Stimulated activated CD4-positive, alpha-beta T cell treated with anti-CD3 and anti-CD28 coated beads, Interleukin-1b, Interleukin-23, amount 100 ng/mL, for 48 hours (primary cell): ENCODE measurements around the gene PLK1.

ENCODE experiments used
- DNase-seq: peaks from one replicate; pipeline ENCODE4 v3.0.0-alpha.2; 2020

PLK1 gene

GRCh38 chr16:23682181-23682580 lies 3.5 kb downstream of the PLK1 start:
- DNase-seq: no peak

- DNase-seq: no peak
Measured at GRCh38 chr16:23683487-23683886, 4.8 kb downstream of the PLK1 start.

GRCh38 chr16:23687034-23687808 lies 8.5 kb downstream of the PLK1 start:
- DNase-seq: no peak

- DNase-seq: no peak
Measured at GRCh38 chr16:23689442-23690187, 10.9 kb downstream of the PLK1 start.

- no peak for DNase-seq
Measured at GRCh38 chr16:23690771-23691482, 12.2 kb downstream of the PLK1 start.

GRCh38 chr16:23691483-23692189 lies 12.9 kb downstream of the PLK1 start:
- DNase-seq: no peak

- DNase-seq: no peak
Measured at GRCh38 chr16:23692190-23692837, 13.6 kb downstream of the PLK1 start.

- DNase-seq: no peak
Measured at GRCh38 chr16:23694265-23694643, 15.6 kb downstream of the PLK1 start.

- DNase-seq: no peak
Measured at GRCh38 chr16:23694644-23695373, 16.1 kb downstream of the PLK1 start.

GRCh38 chr16:23695756-23696155 lies 17.1 kb downstream of the PLK1 start:
- no peak for DNase-seq

GRCh38 chr16:23699100-23699499 lies 20.4 kb downstream of the PLK1 start:
- DNase-seq: no peak

- DNase-seq: no peak
Measured at GRCh38 chr16:23700093-23700492, 21.4 kb downstream of the PLK1 start.

- DNase-seq: no peak
Measured at GRCh38 chr16:23700509-23700908, 21.8 kb downstream of the PLK1 start.

- no peak for DNase-seq
Measured at GRCh38 chr16:23701045-23701444, 22.4 kb downstream of the PLK1 start.

- DNase-seq: no peak
Measured at GRCh38 chr16:23702951-23703350, 24.3 kb downstream of the PLK1 start.

GRCh38 chr16:23704772-23705516 lies 26.3 kb downstream of the PLK1 start:
- DNase-seq: no peak

- DNase-seq: no peak
Measured at GRCh38 chr16:23705517-23705902, 26.8 kb downstream of the PLK1 start.

GRCh38 chr16:23706439-23706838 lies 27.8 kb downstream of the PLK1 start:
- no peak for DNase-seq

- no peak for DNase-seq
Measured at GRCh38 chr16:23709536-23709935, 30.8 kb downstream of the PLK1 start.

- no peak for DNase-seq
Measured at GRCh38 chr16:23710008-23710407, 31.3 kb downstream of the PLK1 start.

GRCh38 chr16:23710504-23710903 lies 31.8 kb downstream of the PLK1 start:
- DNase-seq: no peak
